OCI-LY7 (cell line): ENCODE data around the gene ATXN10. TPM values are rescaled to one million over a fixed set of nuclear protein-coding genes. Genes with fewer than 3 reads are reported as not detected.
"Not testable (repeated sequence)": the region's sequence is repeated elsewhere in the genome, so short reads cannot be mapped to it uniquely, and the experiment has no call there.

Source experiments
- BruUV-seq: library from RNA; stranded (reverse); fragments of 400-500 nt; replicated peaks from 2 replicates; lab custom pipeline; 2021; lab: Mats Ljungman, UMichigan
- CTCF ChIA-PET: fragments of 300-600 bp; sonication (Branson Sonifier 250); formaldehyde crosslinking; loops from one replicate; lab custom pipeline; 2022; ENCODE audit warnings: antibody characterized with exemption; ENCODE audit not compliant: unreplicated experiment; lab: Charles Lee
- POLR2A ChIA-PET: fragments of 300-600 bp; sonication (Branson Sonifier 250); formaldehyde crosslinking; loops from one replicate; lab custom pipeline; 2022; ENCODE audit warnings: antibody characterized with exemption; lab: Charles Lee
- DNase-seq: peaks from one replicate; pipeline ENCODE4 v3.0.0-alpha.2; 2015; ENCODE audit warnings: low spot score
- H2AFZ ChIP-seq: fragments of 200-600 bp; sonication (generic), shearing (Covaris generic); 2 replicates; pipeline ENCODE4 v1.6.1; 2014; ENCODE audit warnings: mild to moderate bottlenecking, antibody characterized with exemption, low read length, moderate library complexity
- H3K27ac ChIP-seq: fragments of 200-600 bp; sonication (generic); 2 replicates; pipeline ENCODE4 v1.5.1; 2014; ENCODE audit warnings: mixed run types, low read depth, mild to moderate bottlenecking, moderate library complexity, low read length, inconsistent platforms; ENCODE audit not compliant: poor library complexity, severe bottlenecking
- H3K36me3 ChIP-seq: fragments of 200-600 bp; sonication (generic); 2 replicates; pipeline ENCODE4 v1.6.1; 2014; ENCODE audit warnings: mild to moderate bottlenecking, antibody characterized with exemption, low read length, moderate library complexity, mixed read lengths; ENCODE audit not compliant: insufficient read depth
- H3K4me1 ChIP-seq: fragments of 200-600 bp; sonication (generic); 2 replicates; pipeline ENCODE4 v1.5.1; 2014; ENCODE audit warnings: mild to moderate bottlenecking, low read length; ENCODE audit not compliant: insufficient read depth, poor library complexity, severe bottlenecking
- H3K4me2 ChIP-seq: fragments of 200-600 bp; sonication (generic); 2 replicates; pipeline ENCODE4 v1.6.1; 2014; ENCODE audit warnings: mild to moderate bottlenecking, low read length
- H3K4me3 ChIP-seq: fragments of 200-600 bp; sonication (generic); 2 replicates; pipeline ENCODE4 v1.5.1; 2014; ENCODE audit warnings: mild to moderate bottlenecking, low read depth, low read length; ENCODE audit not compliant: poor library complexity, severe bottlenecking
- H3K79me2 ChIP-seq: fragments of 200-600 bp; sonication (generic); 2 replicates; pipeline ENCODE4 v1.6.1; 2016; ENCODE audit warnings: low read depth, mild to moderate bottlenecking, low read length, moderate library complexity, mixed read lengths; ENCODE audit not compliant: insufficient read depth
- H3K9me2 ChIP-seq: fragments of 200-600 bp; sonication (generic); 2 replicates; pipeline ENCODE4 v1.6.1; 2016; ENCODE audit warnings: mild to moderate bottlenecking, low read length, mixed read lengths; ENCODE audit not compliant: insufficient read depth
- H3K9me3 ChIP-seq: fragments of 200-600 bp; sonication (generic); 2 replicates; pipeline ENCODE4 v1.6.1; 2014; ENCODE audit warnings: mild to moderate bottlenecking, mixed run types, low read length, mixed read lengths
- H4K20me1 ChIP-seq: fragments of 200-600 bp; sonication (generic); 2 replicates; pipeline ENCODE4 v1.6.1; 2014; ENCODE audit warnings: mild to moderate bottlenecking, antibody characterized with exemption, low read length, moderate library complexity, mixed read lengths; ENCODE audit not compliant: insufficient read depth
- CTCF ChIP-seq: fragments of 200-600 bp; sonication (generic); conservative IDR thresholded peaks from 2 replicates; pipeline ENCODE4 v1.5.1; 2014; ENCODE audit warnings: mild to moderate bottlenecking, antibody characterized with exemption, low read length, moderate library complexity, mixed read lengths
- EZH2phosphoT487 ChIP-seq: fragments of 200-600 bp; sonication (generic); IDR thresholded peaks from 2 replicates; pipeline ENCODE4 v1.6.1; 2018; ENCODE audit warnings: low read depth, borderline replicate concordance, mild to moderate bottlenecking, mixed run types, antibody characterized with exemption, low read length, moderate library complexity, mixed read lengths
- intact Hi-C: fragments of 100-400 bp; cut with micrococcal nuclease; formaldehyde crosslinking; loops from one replicate; pipeline ENCODE4 v1.10.0; 2022; ENCODE audit not compliant: unreplicated experiment
- total RNA-seq, 2 experiments: library from RNA; depleted of rRNA in 1 of 2; stranded (reverse); fragments of >200 nt in 1 of 2; shearing (Covaris generic) in 1 of 2; gene quantifications; 2 replicates each; pipeline ENCODE4 v1.2.3, GENCODE V29; 2014 to 2022

ATXN10 gene
- total RNA-seq, 2 experiments from 2014 or later, result 66.1 to 197 TPM

GRCh38 chr22:45680932-45681700 is 9.5 kb downstream of the ATXN10 start:
- Histone ChIP-seq H2AFZ (no peak overlapping the region), H3K4me1 (peaks cover 57% of the 10 kb centered on the region), H3K36me3 (peaks cover 26% of the 10 kb centered on the region), H3K9me3 (no peaks in the 10 kb centered on the region), H3K4me3 (no peak overlapping the region), H4K20me1 (peaks cover 48% of the 10 kb centered on the region), H3K9me2 (no peaks in the 10 kb centered on the region), H3K4me2 (no peak overlapping the region; the same call in 1 of the 2 replicates), H3K27ac (no peak overlapping the region), H3K79me2 (peaks cover 97% of the 10 kb centered on the region)
- TF ChIP-seq EZH2phosphoT487, result no peak
- no peak for TF ChIP-seq CTCF
- ChIA-PET POLR2A (interaction anchor here (0.5 to 1.1 kb wide), 3 partner anchors 14 to 23 kb away, joined by 3 read pairs; no protein-coding TSS in a partner anchor), CTCF (no interaction called here)
- BruUV-seq, result no TSS peak
- intact Hi-C loops, result no loop called here
- DNase-seq, result no peak

- no peak overlapping the region for H3K27ac ChIP-seq
- no peak overlapping the region for H2AFZ ChIP-seq
- no peaks in the 10 kb centered on the region for H3K9me2 ChIP-seq
- H3K4me1 ChIP-seq, result peaks cover 57% of the 10 kb centered on the region
- TF ChIP-seq CTCF (no peak), EZH2phosphoT487 (no peak)
- H3K9me3 ChIP-seq, result no peaks in the 10 kb centered on the region
- H3K36me3 ChIP-seq, result peaks cover 17% of the 10 kb centered on the region
- intact Hi-C loops, result no loop called here
- CTCF ChIA-PET, result no interaction called here
- H3K4me3 ChIP-seq, result no peak overlapping the region
- DNase-seq, result no peak
- H4K20me1 ChIP-seq, result peaks cover 50% of the 10 kb centered on the region
- BruUV-seq, result no TSS peak
- peaks cover 97% of the 10 kb centered on the region for H3K79me2 ChIP-seq
- POLR2A ChIA-PET, result interaction anchor here (1.0 to 1.1 kb wide), 2 partner anchors 9 to 16 kb away, joined by 3 read pairs; no protein-coding TSS in a partner anchor
- no peak overlapping the region; the same call in 1 of the 2 replicates for H3K4me2 ChIP-seq
Measured at GRCh38 chr22:45682064-45682463, 10.4 kb downstream of the ATXN10 start.

- H3K27ac ChIP-seq, BruUV-seq, H3K9me3 ChIP-seq, H3K9me2 ChIP-seq, H3K4me2 ChIP-seq, intact Hi-C loops, CTCF ChIA-PET, DNase-seq, H3K4me3 ChIP-seq, H2AFZ ChIP-seq: not testable (repeated sequence)
- Histone ChIP-seq H4K20me1 (peaks cover 49% of the 10 kb centered on the region), H3K79me2 (peaks cover 96% of the 10 kb centered on the region), H3K36me3 (peaks cover 11% of the 10 kb centered on the region; the same call in 1 of the 2 replicates), H3K4me1 (peaks cover 54% of the 10 kb centered on the region)
- POLR2A ChIA-PET, result interaction anchor here (1.0 kb wide), 1 partner anchor 10 kb away, joined by 3 read pairs; no protein-coding TSS in a partner anchor
Measured at GRCh38 chr22:45682773-45683172, 11.1 kb downstream of the ATXN10 start.
